Colonic mucosa (tissue), 4 donors: ENCODE results near the gene SLIT3. TPM values are rescaled to one million over a fixed set of nuclear protein-coding genes. Genes with fewer than 3 reads are reported as not detected.

Experiments
- DNase-seq: peaks from one replicate; pipeline ENCODE4 v3.0.0-alpha.2; 2020
- H3K27ac ChIP-seq: fragments of 200-600 bp; one replicate; pipeline ENCODE4 v1.8.0; 2021
- H3K27me3 ChIP-seq: fragments of 200-600 bp; one replicate; pipeline ENCODE4 v1.8.0; 2021
- H3K36me3 ChIP-seq: fragments of 200-600 bp; one replicate; pipeline ENCODE4 v1.8.0; 2021
- H3K4me1 ChIP-seq: fragments of 200-600 bp; one replicate; pipeline ENCODE4 v1.8.0; 2021; ENCODE audit warnings: mild to moderate bottlenecking
- H3K4me3 ChIP-seq: fragments of 200-600 bp; one replicate; pipeline ENCODE4 v1.8.0; 2021
- H3K9ac ChIP-seq, 2 donors: one replicate each; pipeline ENCODE4 v1.7.0; 2013; ENCODE audit warnings: control low read depth in 2 of 2, low read depth in 2 of 2, low read length in 2 of 2
- H3K9me3 ChIP-seq: fragments of 200-600 bp; one replicate; pipeline ENCODE4 v1.8.0; 2021
- intact Hi-C: fragments of 100-400 bp; cut with DNase I; formaldehyde crosslinking; loops from one replicate; pipeline ENCODE4 v1.14.1; 2022
- total RNA-seq, 2 donors: library from RNA; stranded (reverse); fragmentation: NEBNext Ultra II Directional in 1 of 2; extraction: Animal tissue kit (Norgen Biotek cat#: 25700) in 1 of 2; gene quantifications; one replicate each; pipeline ENCODE4 v1.2.1, GENCODE V29; 2021
- TF ChIP-seq, protein P1 (sequence below): fragments of 200-600 bp; IDR thresholded peaks from one replicate; pipeline ENCODE4 v1.8.0; 2022; ENCODE audit warnings: antibody characterized with exemption, mild to moderate bottlenecking
- donor health status: healthy.
- donor health status: DM: no; HTN: no; CAD: no.
- donor health status: DM: no; HTN: no; CAD: no.

The SLIT3 gene
- total RNA-seq, 2 donors from 2014 or later, result 3.4 to 7.6 TPM

DNA sequence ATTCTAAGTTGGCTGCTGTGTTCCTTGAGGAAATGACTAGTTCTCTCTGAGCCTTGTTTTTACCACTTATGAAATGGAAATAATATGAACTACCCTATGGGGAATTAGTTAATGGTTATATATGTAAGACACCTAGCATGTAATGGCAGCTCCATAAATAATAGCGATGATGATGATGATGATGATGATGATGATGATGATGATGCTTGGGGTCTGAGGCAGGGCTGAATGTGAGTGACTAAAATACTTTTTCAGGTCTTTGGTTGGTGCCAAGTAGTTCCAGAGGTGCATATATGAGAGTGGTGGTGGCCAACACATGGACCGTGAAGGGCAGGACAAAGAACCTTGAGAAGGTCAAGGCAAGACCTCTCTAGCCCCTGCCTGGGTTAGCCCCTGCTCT lies 598.4 kb downstream of the SLIT3 start:
- TF ChIP-seq, protein P1, sequence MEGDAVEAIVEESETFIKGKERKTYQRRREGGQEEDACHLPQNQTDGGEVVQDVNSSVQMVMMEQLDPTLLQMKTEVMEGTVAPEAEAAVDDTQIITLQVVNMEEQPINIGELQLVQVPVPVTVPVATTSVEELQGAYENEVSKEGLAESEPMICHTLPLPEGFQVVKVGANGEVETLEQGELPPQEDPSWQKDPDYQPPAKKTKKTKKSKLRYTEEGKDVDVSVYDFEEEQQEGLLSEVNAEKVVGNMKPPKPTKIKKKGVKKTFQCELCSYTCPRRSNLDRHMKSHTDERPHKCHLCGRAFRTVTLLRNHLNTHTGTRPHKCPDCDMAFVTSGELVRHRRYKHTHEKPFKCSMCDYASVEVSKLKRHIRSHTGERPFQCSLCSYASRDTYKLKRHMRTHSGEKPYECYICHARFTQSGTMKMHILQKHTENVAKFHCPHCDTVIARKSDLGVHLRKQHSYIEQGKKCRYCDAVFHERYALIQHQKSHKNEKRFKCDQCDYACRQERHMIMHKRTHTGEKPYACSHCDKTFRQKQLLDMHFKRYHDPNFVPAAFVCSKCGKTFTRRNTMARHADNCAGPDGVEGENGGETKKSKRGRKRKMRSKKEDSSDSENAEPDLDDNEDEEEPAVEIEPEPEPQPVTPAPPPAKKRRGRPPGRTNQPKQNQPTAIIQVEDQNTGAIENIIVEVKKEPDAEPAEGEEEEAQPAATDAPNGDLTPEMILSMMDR, result no peak
- Histone ChIP-seq H3K9ac (no peak overlapping the region), H3K4me1 (no peaks in the 10 kb centered on the region), H3K36me3 (no peaks in the 10 kb centered on the region), H3K27me3 (no peaks in the 10 kb centered on the region), H3K9me3 (no peaks in the 10 kb centered on the region), H3K27ac (no peak overlapping the region), H3K4me3 (no peak overlapping the region)
- DNase-seq, result no peak
- intact Hi-C loops, result no loop called here

DNA sequence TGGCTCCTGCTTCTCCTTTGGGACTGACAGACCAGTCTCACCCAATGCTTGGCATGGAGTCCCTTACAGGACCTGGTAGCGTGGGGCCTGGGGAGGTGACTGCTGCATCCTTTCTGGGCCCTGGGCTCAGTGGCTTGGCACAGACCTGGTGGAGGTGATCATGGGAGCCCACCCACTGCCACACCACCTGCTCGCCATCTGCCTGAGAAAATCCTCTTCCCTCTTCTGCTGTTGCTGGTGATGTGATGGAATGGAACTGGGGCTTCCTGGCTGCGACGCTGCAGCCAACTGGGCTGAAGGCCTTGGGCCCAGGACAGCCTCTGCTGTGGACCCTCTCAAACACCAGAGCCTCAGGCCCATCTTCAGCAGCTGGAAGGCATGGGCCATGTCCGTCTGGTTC lies 599.3 kb downstream of the SLIT3 start:
- no peak overlapping the region for H3K9ac ChIP-seq
- H3K27ac ChIP-seq, result no peak overlapping the region
- TF ChIP-seq, protein P1, result no peak
- no peaks in the 10 kb centered on the region for H3K4me1 ChIP-seq
- H3K27me3 ChIP-seq, result no peaks in the 10 kb centered on the region
- no peaks in the 10 kb centered on the region for H3K36me3 ChIP-seq
- no peak for DNase-seq
- intact Hi-C loops, result no loop called here
- no peaks in the 10 kb centered on the region for H3K9me3 ChIP-seq
- H3K4me3 ChIP-seq, result no peak overlapping the region

GRCh38 chr5:168699002-168699401 lies 601.9 kb downstream of the SLIT3 start:
- TF ChIP-seq, protein P1, result no peak
- no peak for DNase-seq
- Histone ChIP-seq H3K9ac (no peak overlapping the region), H3K27ac (no peak overlapping the region), H3K4me3 (no peak overlapping the region), H3K4me1 (no peaks in the 10 kb centered on the region), H3K36me3 (no peaks in the 10 kb centered on the region), H3K9me3 (no peaks in the 10 kb centered on the region), H3K27me3 (no peaks in the 10 kb centered on the region)
- intact Hi-C loops, result no loop called here

DNA sequence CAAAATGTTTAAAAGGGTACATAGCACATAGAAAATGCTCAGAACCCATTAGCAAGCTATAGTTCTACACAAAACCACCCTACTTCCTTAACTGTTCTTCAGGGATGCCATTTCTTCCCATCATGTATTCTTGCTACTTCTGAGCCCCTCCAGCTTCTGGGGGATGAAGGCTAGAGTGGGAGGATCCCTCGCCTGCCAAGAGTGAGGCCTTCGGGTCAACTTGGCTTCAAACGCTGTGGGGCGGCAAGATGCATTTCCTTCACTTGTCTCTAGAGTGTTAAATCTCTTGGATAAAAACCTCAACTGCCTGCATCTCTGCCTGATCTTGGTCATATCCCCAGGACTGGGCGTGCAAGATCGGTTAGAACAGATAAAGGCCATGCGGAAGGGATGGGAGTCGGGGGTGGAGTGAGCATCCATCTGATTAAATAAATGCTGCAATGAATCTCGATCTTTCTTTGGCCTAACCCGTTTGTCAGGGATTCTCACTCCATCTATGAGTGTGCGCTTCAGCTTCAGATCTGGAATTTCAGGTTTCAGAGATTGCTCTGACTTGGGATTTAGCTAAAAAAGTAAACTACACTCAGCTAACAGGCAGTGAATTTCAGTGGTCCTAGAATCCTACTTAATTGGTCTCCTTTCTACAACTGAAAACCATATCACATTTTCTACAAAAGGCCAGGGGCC lies 603.8 kb downstream of the SLIT3 start:
- intact Hi-C loops, result no loop called here
- DNase-seq, result no peak
- no peaks in the 10 kb centered on the region for H3K4me1 ChIP-seq
- H3K4me3 ChIP-seq, result no peak overlapping the region
- no peaks in the 10 kb centered on the region for H3K9me3 ChIP-seq
- no peaks in the 10 kb centered on the region for H3K27me3 ChIP-seq
- H3K9ac ChIP-seq, result no peak overlapping the region
- TF ChIP-seq, protein P1, result no peak
- H3K27ac ChIP-seq, result no peak overlapping the region
- H3K36me3 ChIP-seq, result no peaks in the 10 kb centered on the region

GRCh38 chr5:168696611-168697010 lies 604.3 kb downstream of the SLIT3 start:
- DNase-seq, result no peak
- Histone ChIP-seq H3K9me3 (no peaks in the 10 kb centered on the region), H3K27me3 (no peaks in the 10 kb centered on the region), H3K4me1 (no peaks in the 10 kb centered on the region), H3K9ac (no peak overlapping the region), H3K4me3 (no peak overlapping the region), H3K27ac (no peak overlapping the region), H3K36me3 (no peaks in the 10 kb centered on the region)
- intact Hi-C loops, result no loop called here
- TF ChIP-seq, protein P1, result no peak
